Measurements from ENCODE around the gene DOCK10. TPM values are rescaled to one million over a fixed set of nuclear protein-coding genes. Genes with fewer than 3 reads are reported as not detected.

DOCK10 gene
- total and polyA plus RNA-seq, 9 of the 15 experiments (the other 6 are each of a cell fraction or from before 2014, with no cell fraction given): 0.01 to 0.87 (median 0.18) TPM

DNA sequence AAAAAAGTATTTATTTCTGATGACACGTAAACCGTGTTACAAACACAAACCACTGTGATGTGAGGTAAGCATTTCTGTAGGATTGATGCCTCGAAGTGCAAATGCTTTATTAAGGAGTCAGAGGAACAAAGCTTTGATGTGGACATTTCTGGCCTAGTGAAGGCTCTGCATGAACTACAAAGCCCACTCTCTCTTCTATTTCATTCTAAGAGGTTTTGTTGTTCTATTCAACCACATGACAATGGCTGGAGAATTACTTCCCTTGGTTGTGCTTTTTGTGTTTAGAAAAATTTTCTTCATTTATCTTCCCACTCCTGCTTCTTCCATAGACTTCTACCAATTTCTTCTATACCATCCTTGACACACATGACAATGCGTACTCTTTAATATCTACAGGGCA lies 200.4 kb downstream of the DOCK10 start:
- Histone ChIP-seq H3K79me2 (ENCODE audit: control insufficient read depth, insufficient read depth, low read length) (no peaks in the 10 kb centered on the region), H3K36me3 (ENCODE audit: control insufficient read depth, insufficient read depth, low read length) (no peaks in the 10 kb centered on the region), H3K4me3 (no peak overlapping the region), H3K4me1 (replicated peaks in 1 of 2; ENCODE audit: control insufficient read depth in 2 of 2, insufficient read depth in 2 of 2, low read length in 2 of 2) (no peaks in the 10 kb centered on the region), H3K9ac (ENCODE audit: insufficient read depth in 1 of 2, low read depth in 2 of 2, low read length in 2 of 2) (no peak overlapping the region), H3K9me3 (replicated peaks; ENCODE audit: control insufficient read depth, insufficient read depth, low read depth, low read length) (no peaks in the 10 kb centered on the region), H4K20me1 (replicated peaks; ENCODE audit: control insufficient read depth, insufficient read depth, low read length) (no peaks in the 10 kb centered on the region), H2AFZ (ENCODE audit: low read depth, low read length) (no peak overlapping the region), H3K27ac (ENCODE audit: extremely low read depth, low read depth, low read length) (no peak overlapping the region), H3K9me1 (ENCODE audit: control insufficient read depth, insufficient read depth, low read length) (no peaks in the 10 kb centered on the region), H3K4me2 (ENCODE audit: insufficient read depth, low read length) (no peak overlapping the region), H3K27me3 (ENCODE audit: control insufficient read depth in 2 of 2, insufficient read depth in 2 of 2, low read length in 2 of 2) (no peaks in the 10 kb centered on the region)
- BruUV-seq (replicated peaks): no TSS peak
- no peak for DNase-seq (ENCODE audit: extremely low read depth in 1 of 4, low spot score in 3 of 4)
- intact Hi-C loops (cut with micrococcal nuclease) (no loop called here), in situ Hi-C loops (cut with MboI) (no loop called here)
- ATAC-seq: no peak
- FAIRE-seq: no peak
- ChIA-PET POLR2A (no interaction called here), CTCF (ENCODE audit: low intra/inter-chr PET ratio) (no interaction called here)
- WGBS (ENCODE audit: insufficient coverage, low coverage, missing lambda C conversion rate): 13% methylated on average over 2 of the region's 4 CpGs
- TF ChIP-seq MECOM (CRISPR knock-in tag; IDR thresholded peaks at IDR 0.05): no peak
- TF ChIP-seq, protein P1, sequence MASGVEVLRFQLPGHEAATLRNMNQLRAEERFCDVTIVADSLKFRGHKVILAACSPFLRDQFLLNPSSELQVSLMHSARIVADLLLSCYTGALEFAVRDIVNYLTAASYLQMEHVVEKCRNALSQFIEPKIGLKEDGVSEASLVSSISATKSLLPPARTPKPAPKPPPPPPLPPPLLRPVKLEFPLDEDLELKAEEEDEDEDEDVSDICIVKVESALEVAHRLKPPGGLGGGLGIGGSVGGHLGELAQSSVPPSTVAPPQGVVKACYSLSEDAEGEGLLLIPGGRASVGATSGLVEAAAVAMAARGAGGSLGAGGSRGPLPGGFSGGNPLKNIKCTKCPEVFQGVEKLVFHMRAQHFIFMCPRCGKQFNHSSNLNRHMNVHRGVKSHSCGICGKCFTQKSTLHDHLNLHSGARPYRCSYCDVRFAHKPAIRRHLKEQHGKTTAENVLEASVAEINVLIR (CRISPR knock-in tag; IDR thresholded peaks at IDR 0.05): no peak
- TF ChIP-seq CEBPG (CRISPR knock-in tag; IDR thresholded peaks at IDR 0.05): no peak
- no peak for TF ChIP-seq CEBPG (tag; conservative IDR thresholded peaks at IDR 0.05 in 1 of 2, IDR thresholded peaks at IDR 0.05 in 1 of 2)
- TF ChIP-seq MCM7 (IDR thresholded peaks at IDR 0.05): no peak
- TF ChIP-seq, protein P2, sequence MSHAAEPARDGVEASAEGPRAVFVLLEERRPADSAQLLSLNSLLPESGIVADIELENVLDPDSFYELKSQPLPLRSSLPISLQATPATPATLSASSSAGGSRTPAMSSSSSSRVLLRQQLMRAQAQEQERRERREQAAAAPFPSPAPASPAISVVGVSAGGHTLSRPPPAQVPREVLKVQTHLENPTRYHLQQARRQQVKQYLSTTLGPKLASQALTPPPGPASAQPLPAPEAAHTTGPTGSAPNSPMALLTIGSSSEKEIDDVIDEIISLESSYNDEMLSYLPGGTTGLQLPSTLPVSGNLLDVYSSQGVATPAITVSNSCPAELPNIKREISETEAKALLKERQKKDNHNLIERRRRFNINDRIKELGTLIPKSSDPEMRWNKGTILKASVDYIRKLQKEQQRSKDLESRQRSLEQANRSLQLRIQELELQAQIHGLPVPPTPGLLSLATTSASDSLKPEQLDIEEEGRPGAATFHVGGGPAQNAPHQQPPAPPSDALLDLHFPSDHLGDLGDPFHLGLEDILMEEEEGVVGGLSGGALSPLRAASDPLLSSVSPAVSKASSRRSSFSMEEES (CRISPR knock-in tag; IDR thresholded peaks at IDR 0.05): no peak
- no peak for TF ChIP-seq ATF1 (CRISPR knock-in tag; IDR thresholded peaks at IDR 0.05)
- TF ChIP-seq ATF1 (tag; IDR thresholded peaks at IDR 0.05): no peak
- TF ChIP-seq, protein P3, sequence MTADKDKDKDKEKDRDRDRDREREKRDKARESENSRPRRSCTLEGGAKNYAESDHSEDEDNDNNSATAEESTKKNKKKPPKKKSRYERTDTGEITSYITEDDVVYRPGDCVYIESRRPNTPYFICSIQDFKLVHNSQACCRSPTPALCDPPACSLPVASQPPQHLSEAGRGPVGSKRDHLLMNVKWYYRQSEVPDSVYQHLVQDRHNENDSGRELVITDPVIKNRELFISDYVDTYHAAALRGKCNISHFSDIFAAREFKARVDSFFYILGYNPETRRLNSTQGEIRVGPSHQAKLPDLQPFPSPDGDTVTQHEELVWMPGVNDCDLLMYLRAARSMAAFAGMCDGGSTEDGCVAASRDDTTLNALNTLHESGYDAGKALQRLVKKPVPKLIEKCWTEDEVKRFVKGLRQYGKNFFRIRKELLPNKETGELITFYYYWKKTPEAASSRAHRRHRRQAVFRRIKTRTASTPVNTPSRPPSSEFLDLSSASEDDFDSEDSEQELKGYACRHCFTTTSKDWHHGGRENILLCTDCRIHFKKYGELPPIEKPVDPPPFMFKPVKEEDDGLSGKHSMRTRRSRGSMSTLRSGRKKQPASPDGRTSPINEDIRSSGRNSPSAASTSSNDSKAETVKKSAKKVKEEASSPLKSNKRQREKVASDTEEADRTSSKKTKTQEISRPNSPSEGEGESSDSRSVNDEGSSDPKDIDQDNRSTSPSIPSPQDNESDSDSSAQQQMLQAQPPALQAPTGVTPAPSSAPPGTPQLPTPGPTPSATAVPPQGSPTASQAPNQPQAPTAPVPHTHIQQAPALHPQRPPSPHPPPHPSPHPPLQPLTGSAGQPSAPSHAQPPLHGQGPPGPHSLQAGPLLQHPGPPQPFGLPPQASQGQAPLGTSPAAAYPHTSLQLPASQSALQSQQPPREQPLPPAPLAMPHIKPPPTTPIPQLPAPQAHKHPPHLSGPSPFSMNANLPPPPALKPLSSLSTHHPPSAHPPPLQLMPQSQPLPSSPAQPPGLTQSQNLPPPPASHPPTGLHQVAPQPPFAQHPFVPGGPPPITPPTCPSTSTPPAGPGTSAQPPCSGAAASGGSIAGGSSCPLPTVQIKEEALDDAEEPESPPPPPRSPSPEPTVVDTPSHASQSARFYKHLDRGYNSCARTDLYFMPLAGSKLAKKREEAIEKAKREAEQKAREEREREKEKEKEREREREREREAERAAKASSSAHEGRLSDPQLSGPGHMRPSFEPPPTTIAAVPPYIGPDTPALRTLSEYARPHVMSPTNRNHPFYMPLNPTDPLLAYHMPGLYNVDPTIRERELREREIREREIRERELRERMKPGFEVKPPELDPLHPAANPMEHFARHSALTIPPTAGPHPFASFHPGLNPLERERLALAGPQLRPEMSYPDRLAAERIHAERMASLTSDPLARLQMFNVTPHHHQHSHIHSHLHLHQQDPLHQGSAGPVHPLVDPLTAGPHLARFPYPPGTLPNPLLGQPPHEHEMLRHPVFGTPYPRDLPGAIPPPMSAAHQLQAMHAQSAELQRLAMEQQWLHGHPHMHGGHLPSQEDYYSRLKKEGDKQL (CRISPR knock-in tag; IDR thresholded peaks at IDR 0.05; ENCODE audit: borderline replicate concordance): no peak
- TF ChIP-seq, protein P4, sequence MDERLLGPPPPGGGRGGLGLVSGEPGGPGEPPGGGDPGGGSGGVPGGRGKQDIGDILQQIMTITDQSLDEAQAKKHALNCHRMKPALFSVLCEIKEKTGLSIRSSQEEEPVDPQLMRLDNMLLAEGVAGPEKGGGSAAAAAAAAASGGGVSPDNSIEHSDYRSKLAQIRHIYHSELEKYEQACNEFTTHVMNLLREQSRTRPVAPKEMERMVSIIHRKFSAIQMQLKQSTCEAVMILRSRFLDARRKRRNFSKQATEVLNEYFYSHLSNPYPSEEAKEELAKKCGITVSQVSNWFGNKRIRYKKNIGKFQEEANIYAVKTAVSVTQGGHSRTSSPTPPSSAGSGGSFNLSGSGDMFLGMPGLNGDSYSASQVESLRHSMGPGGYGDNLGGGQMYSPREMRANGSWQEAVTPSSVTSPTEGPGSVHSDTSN (CRISPR knock-in tag; IDR thresholded peaks at IDR 0.05; ENCODE audit: low read depth): no peak
- TF ChIP-seq, protein P4 (tag; conservative IDR thresholded peaks at IDR 0.05; ENCODE audit: low read depth): no peak
- TF ChIP-seq ZNF175 (CRISPR knock-in tag; IDR thresholded peaks at IDR 0.05; ENCODE audit: low read depth): no peak
- TF ChIP-seq HDAC8 (tag; IDR thresholded peaks at IDR 0.05): no peak

Data from K562 (cell line).